Astrocyte of the spinal cord (primary cell): Measurements from ENCODE around the gene FKRP.

Experiments used
- DNase-seq: peaks from one replicate; pipeline ENCODE4 v3.0.0; 2011; ENCODE audit warnings: low read depth, low spot score
- H3K4me3 ChIP-seq: 2 replicates; pipeline ENCODE4 v1.5.1; 2011; ENCODE audit warnings: low read depth, mild to moderate bottlenecking, low read length, moderate library complexity
- in situ Hi-C: cut with HindIII; loops from 2 replicates; pipeline ENCODE4 v1.10.0; 2017; ENCODE audit warnings: low sequenced_read_pairs
- TF ChIP-seq, protein P1 (sequence below): IDR thresholded peaks from 2 replicates; pipeline ENCODE4 v1.5.1; 2012; ENCODE audit warnings: low read depth, mild to moderate bottlenecking, low read length, inconsistent platforms

The FKRP gene

DNA sequence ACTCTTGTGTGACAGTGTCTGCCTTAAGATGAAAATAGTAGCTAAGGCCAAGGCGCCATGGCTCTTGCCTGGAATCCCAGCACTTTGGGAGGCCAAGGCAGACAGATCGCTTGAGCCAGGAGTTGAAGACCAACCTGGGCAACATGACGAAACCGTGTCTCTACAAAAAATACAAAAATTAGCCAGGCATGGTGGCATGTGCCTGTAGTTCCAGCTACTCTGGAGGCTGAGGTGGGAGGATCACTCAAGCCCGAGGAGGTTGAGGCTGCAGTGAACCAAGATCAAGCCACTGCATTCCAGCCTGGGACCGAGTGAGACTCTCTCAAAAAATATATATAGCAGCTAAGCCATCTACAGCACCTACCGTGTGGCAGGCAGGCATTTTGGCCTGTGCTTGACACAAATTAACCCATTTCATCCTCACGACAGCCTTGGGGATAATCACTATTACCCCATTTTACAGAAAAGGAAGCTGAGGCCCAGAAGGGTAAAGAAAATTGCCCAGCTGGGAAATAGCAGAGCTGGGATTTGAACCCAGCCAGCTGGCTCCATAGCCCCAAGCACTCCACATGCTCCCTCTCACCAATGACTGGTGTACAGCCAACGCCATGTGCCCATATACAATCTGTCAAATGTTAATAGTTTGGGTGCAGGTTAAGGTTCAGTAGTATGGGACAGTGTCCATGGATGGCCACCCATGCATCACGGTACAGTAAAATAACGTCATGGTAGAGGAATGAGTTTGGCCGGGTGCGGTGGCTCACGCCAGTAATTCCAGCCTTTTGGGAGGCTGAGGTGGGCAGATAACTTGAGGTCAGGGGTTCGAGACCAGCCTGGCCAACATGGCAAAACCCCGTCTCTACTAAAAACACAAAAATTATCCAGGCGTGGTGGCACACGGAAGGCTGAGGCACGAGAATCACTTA, 39.5 kb downstream of the FKRP start:
- in situ Hi-C loops: no loop called here
- H3K4me3 ChIP-seq: peak overlapping the region; percentile 88
- TF ChIP-seq, protein P1, sequence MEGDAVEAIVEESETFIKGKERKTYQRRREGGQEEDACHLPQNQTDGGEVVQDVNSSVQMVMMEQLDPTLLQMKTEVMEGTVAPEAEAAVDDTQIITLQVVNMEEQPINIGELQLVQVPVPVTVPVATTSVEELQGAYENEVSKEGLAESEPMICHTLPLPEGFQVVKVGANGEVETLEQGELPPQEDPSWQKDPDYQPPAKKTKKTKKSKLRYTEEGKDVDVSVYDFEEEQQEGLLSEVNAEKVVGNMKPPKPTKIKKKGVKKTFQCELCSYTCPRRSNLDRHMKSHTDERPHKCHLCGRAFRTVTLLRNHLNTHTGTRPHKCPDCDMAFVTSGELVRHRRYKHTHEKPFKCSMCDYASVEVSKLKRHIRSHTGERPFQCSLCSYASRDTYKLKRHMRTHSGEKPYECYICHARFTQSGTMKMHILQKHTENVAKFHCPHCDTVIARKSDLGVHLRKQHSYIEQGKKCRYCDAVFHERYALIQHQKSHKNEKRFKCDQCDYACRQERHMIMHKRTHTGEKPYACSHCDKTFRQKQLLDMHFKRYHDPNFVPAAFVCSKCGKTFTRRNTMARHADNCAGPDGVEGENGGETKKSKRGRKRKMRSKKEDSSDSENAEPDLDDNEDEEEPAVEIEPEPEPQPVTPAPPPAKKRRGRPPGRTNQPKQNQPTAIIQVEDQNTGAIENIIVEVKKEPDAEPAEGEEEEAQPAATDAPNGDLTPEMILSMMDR: no peak
- DNase-seq: no peak

DNA sequence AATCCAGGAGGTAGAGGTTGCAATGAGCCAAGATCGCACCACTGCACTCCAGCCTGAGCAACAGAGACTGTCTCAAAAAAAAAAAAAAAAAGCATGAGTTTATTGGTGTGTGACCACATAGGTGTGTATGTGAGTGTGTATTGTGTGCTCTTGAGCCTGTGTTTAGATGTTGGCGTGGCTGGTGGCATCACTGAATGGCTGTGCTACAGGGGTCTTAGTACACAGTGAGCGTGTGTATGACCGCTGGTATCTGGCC, 40.1 kb downstream of the FKRP start:
- TF ChIP-seq, protein P1: no peak
- in situ Hi-C loops: no loop called here
- peak overlapping the region; percentile 88 for H3K4me3 ChIP-seq
- no peak for DNase-seq

DNA sequence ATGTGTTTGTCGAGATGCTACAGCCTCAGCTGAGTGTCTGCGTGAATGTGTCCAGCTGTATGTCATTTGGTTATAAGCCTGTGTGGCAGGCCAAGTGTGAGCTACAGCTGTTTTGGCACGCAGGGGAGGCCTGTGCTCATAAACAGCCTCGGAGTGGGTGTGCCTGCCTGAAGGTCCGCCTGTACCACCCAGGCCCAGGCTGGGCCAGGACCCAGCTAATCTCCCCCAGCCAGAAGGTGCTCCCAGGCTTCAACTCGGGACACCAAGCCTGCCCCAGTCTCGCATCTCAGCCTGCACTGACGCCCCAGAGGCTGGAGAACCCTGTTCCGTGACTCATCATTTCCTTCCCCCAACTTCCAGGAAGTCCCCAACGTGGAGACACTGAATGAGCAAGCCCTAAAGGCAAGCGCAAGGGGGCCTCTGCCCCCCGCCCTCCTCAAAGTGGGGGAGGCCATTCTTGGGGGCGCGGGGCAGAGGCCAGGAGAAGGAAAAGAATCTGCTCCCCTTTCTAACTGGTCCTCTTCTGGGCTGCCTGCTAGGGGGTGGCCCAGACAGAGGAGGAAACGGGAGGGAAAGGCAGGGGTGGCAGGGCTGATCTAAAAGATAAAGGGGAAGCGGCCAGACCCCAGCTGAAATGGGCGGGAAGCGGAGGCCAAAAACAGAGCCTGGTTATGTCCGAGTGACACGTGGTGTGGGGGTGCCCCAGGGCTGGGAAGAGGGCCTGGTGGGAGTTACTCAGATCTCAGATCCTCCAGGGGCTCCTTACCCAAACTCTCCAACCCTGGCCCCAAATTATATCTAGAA, 40.6 kb downstream of the FKRP start:
- TF ChIP-seq, protein P1: no peak
- H3K4me3 ChIP-seq: peak overlapping the region; percentile 88
- in situ Hi-C loops: no loop called here

DNA sequence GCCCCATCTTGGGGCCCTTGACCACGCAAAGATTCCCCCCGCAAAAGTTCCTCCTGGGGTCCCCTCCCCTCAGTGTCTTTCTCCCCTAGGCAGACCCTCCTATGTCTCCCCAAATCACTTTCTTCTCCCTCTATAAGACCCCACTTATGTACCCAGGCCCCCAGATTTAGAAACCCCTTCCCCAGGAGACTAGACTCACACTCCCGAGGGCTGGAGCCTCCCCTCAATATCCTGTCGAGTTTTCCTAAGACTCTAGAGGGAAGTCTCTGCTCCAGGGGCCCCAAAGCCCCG, 41.1 kb downstream of the FKRP start:
- DNase-seq: no peak
- in situ Hi-C loops: no loop called here
- TF ChIP-seq, protein P1: no peak
- H3K4me3 ChIP-seq: peak overlapping the region; percentile 88

More for the DNA sequence above, 40.6 kb downstream of the FKRP start:
- DNase-seq: peak; percentile 69

DNA sequence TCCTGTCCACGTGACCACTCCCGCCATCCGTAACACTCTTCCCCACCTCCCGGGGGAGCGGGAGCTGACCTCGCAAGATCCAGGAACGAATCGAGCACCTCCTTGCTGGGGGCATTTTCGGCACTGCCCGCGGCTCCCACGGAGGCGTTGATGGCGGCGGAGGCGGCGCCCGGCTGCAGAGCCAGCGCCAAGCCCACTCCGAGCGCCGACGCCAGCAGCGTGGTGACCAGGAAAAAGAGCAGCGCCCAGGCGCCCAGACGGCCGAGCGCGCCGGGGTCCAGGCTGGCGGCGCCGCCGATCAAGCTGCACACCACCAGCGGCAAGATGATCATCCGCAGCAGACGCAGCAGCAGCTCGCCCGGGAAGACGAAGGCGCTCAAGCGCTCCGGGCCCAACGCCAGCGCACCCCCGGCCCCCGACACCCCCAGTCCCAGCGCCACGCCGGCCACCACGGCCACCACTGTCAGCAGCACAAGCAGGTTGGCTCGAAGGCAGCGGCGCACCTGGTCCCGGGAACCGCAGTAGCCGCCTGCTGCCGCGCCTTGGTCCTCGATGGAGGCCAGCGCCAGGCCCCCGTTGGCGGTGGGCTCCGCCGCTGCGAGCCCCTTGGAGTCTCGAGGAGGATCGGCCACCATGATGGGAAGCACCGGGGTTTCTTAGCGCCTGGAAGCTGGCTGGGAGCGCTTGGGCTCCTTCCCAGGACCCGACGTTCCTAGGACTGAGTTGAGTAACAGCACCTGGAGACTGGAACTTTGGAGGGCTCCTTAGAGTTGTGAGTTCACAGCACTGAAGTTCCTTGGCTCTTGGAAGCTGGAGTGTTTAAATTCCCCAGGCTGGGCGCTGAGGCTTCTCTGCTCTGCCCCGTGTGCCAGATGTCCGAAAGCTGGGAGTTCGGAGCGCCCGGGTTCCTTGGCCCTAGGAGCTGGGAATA, 41.7 kb downstream of the FKRP start:
- peak overlapping the region; percentile 88 for H3K4me3 ChIP-seq
- in situ Hi-C loops: no loop called here
- TF ChIP-seq, protein P1: no peak
- peak; percentile 67 for DNase-seq
